ENCODE measurements around the gene TBC1D22A.

The TBC1D22A gene

DNA sequence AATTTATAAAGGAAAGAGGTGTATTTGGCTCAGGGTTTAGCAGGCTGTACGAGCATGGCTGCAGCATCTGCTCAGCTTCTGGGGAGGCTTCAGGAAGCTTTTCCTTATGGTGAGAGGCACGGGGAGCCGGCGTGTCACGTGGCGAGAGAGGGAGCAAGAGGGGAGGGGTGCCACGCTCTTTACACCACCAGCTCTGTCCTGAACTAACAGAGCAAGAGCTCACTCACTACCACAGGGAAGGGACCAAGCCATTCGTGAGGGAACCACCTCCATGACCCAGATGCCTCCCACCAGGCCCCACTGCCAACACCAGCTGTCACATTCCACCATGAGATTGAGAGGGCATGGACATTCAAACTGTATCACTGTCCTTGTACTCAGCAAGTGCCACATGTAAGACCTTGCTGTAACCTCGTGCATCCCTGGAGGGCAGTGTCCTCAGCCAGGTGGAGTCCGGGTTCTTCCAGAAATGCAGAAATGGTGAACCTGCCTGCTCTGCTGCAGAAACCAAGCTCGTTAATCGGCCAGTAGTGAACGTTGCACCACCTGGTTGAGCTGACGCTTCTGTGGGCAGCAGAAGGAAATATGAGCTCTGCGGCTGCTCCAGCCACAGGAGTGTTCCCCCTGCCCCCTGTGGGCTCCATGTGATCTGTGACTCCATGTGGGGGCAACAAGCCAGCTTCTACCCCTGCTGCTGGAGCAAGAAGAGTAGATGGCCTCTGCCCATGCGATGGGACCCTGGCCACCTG lies 368.6 kb downstream of the TBC1D22A start:
- Histone ChIP-seq H3K36me3 (ENCODE audit: control insufficient read depth, insufficient read depth, low read length) (no peaks in the 10 kb centered on the region), H3K27me3 (replicated peaks; ENCODE audit: control insufficient read depth, insufficient read depth, low read length, poor library complexity, severe bottlenecking) (no peaks in the 10 kb centered on the region), H3K4me1 (ENCODE audit: control insufficient read depth, insufficient read depth, low read length, poor library complexity, severe bottlenecking) (no peaks in the 10 kb centered on the region), H3K4me3 (ENCODE audit: insufficient read depth, low read depth, low read length, poor library complexity, severe bottlenecking) (no peak overlapping the region), H3K27ac (ENCODE audit: insufficient read depth, low read length, poor library complexity, severe bottlenecking) (no peak overlapping the region), H3K9me3 (ENCODE audit: control insufficient read depth, low read length) (no peaks in the 10 kb centered on the region)
- no peak for DNase-seq

DNA sequence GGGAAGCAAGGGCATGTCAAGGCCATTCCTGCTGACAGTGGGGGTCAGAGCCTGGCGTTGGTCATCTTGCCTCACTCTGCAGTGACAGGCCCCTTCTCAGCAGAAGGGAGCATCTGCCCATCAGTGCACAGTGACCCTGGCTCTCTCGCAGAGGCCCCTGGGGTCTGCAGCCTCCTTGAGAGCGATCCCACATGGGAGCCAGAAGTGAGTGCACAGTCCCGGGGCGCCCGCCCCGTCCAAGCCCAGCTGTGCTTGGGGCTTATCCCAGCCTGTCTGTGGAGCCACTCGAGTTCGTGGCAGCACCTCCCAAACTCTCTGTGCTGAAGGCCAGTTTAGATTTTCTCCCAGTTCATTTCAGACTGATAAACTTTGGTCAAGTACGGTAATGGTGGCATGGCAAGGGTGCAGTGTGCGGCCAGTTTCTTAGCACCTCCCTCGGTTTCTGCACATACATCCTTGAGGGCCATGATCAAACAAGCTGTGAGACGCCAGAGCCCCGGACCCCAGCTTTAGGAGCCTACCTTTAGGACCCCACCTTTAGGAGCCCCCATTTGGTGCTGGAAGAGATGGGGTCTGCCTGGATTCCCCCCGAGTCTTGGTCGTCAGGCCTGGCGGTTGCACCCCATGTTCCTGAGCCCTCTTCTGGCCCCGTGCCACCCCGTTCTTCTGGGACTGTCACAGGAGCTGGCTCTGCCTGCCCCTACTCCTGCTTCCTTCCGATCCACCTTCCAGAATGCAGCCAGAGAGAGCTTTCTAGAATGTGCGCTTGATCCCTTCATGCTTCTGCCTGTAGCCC lies 369.4 kb downstream of the TBC1D22A start:
- Histone ChIP-seq H3K4me1 (ENCODE audit: control insufficient read depth, insufficient read depth, low read length, poor library complexity, severe bottlenecking) (no peaks in the 10 kb centered on the region), H3K27me3 (replicated peaks; ENCODE audit: control insufficient read depth, insufficient read depth, low read length, poor library complexity, severe bottlenecking) (no peaks in the 10 kb centered on the region), H3K9me3 (ENCODE audit: control insufficient read depth, low read length) (no peaks in the 10 kb centered on the region), H3K27ac (ENCODE audit: insufficient read depth, low read length, poor library complexity, severe bottlenecking) (no peak overlapping the region), H3K4me3 (ENCODE audit: insufficient read depth, low read depth, low read length, poor library complexity, severe bottlenecking) (no peak overlapping the region), H3K36me3 (ENCODE audit: control insufficient read depth, insufficient read depth, low read length) (no peaks in the 10 kb centered on the region)
- no peak for DNase-seq

DNA sequence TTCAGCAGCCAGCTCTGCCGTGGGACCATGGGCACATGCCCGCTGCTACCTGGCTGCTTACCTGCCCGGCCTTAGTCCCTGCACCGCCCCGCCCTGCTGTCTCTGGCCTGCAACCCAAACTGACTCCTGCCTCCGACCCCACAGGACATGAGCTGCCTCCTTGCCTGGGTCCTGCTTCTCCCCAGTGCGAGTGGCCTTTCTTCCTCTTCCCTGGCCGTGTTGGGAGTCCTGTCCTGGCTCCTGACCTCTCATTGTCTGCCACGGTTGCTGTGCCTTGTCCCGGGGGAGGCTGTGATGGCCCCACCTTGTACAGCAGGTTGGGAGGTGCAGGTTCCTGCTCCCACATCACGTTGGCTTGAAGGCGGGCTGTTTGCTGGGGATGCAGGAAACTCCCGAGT lies 370.0 kb downstream of the TBC1D22A start:
- no peaks in the 10 kb centered on the region for H3K36me3 ChIP-seq (ENCODE audit: control insufficient read depth, insufficient read depth, low read length)
- H3K27ac ChIP-seq (ENCODE audit: insufficient read depth, low read length, poor library complexity, severe bottlenecking): no peak overlapping the region
- H3K4me1 ChIP-seq (ENCODE audit: control insufficient read depth, insufficient read depth, low read length, poor library complexity, severe bottlenecking): no peaks in the 10 kb centered on the region
- no peaks in the 10 kb centered on the region for H3K9me3 ChIP-seq (ENCODE audit: control insufficient read depth, low read length)
- DNase-seq: no peak
- no peak overlapping the region for H3K4me3 ChIP-seq (ENCODE audit: insufficient read depth, low read depth, low read length, poor library complexity, severe bottlenecking)
- no peaks in the 10 kb centered on the region for H3K27me3 ChIP-seq (replicated peaks; ENCODE audit: control insufficient read depth, insufficient read depth, low read length, poor library complexity, severe bottlenecking)

DNA sequence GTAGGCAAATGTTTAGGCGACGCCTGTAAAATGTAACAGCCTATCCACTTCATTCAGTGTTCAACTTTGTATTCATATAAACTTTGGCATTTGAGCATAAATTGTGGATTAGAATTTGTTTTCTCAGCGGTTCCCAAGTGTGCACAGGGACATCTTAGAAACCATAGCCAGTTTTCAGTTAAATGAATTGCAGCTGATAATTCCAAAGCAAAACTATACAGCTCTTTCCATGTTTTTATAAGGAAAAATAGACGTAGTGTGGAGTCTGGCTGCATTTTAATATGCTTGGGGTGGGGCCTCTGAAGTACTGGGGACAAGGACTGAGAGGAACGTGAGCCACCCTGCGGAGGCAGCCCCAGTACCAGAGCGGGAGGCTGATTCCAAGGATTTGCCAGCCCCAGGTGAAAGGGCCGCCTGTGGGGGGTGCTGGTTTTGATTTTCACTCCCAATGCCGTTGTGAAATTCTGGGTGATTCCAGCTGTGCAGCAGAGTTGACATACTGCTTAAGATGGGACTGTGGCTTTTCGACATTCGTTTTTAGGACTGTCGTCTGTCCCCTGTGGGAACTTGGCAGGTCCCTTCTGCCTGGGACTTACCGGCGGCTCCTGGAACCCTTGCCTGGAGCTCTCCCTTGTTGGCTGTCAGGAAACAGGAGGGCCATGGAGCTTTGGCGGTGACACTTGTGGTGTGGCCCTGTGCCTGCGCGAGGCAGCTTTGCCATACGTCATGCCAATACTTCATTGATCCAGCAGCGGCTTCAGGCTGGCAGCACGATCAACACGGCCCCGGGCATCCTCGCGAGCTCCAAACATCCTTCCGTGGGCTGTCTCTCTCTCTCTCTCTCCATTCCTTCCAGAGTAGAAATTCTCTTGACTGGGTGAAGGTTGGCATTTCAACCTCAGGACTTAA lies 370.9 kb downstream of the TBC1D22A start:
- Histone ChIP-seq H3K4me3 (ENCODE audit: insufficient read depth, low read depth, low read length, poor library complexity, severe bottlenecking) (no peak overlapping the region), H3K27me3 (replicated peaks; ENCODE audit: control insufficient read depth, insufficient read depth, low read length, poor library complexity, severe bottlenecking) (no peaks in the 10 kb centered on the region)

DNA sequence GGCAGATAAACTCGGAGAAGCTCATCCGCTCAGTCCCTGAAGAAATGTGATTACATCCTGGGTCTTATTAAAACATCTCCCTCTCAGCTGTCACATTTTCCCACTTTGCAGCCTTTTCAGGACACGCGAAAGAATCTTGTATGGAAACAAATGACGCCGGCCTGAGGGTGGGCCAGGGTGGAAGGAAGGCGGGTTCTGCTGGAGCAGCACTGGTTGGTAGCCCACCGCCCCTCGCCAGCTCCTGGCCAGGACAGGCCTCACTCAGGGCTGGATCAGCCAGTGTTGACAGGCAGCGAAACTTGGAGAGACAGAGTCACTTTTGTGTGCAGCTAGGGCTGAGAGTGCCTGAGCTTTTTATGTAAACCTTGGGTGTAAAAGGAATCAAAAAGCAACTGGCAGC lies 371.8 kb downstream of the TBC1D22A start:
- Histone ChIP-seq H3K4me1 (ENCODE audit: control insufficient read depth, insufficient read depth, low read length, poor library complexity, severe bottlenecking) (no peaks in the 10 kb centered on the region), H3K27me3 (replicated peaks; ENCODE audit: control insufficient read depth, insufficient read depth, low read length, poor library complexity, severe bottlenecking) (no peaks in the 10 kb centered on the region), H3K9me3 (ENCODE audit: control insufficient read depth, low read length) (no peaks in the 10 kb centered on the region), H3K27ac (ENCODE audit: insufficient read depth, low read length, poor library complexity, severe bottlenecking) (no peak overlapping the region), H3K4me3 (ENCODE audit: insufficient read depth, low read depth, low read length, poor library complexity, severe bottlenecking) (no peak overlapping the region), H3K36me3 (ENCODE audit: control insufficient read depth, insufficient read depth, low read length) (no peaks in the 10 kb centered on the region)
- no peak for DNase-seq

More for the DNA sequence above, 370.9 kb downstream of the TBC1D22A start:
- Histone ChIP-seq H3K27ac (ENCODE audit: insufficient read depth, low read length, poor library complexity, severe bottlenecking) (no peak overlapping the region), H3K36me3 (ENCODE audit: control insufficient read depth, insufficient read depth, low read length) (no peaks in the 10 kb centered on the region), H3K9me3 (ENCODE audit: control insufficient read depth, low read length) (no peaks in the 10 kb centered on the region), H3K4me1 (ENCODE audit: control insufficient read depth, insufficient read depth, low read length, poor library complexity, severe bottlenecking) (no peaks in the 10 kb centered on the region)
- DNase-seq: no peak

DNA sequence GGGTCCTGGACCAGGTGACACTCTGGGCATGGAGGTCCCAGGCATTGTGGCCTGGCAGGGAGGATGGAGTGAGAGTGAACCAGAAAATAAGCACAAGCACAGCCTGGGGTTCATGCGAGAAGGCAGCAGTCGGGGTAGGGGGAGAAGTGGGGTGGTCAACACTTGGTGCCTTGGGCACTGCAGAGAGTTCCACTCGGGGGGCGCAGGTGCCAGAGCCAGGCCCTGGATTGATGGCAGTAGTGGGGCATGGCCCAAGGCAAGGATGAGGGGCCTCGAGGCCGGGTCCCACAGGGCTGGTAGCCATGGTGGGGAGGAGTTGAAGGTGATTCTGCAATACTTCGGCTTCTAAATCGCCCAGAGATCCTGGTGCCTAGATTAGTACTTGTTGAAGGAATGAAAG lies 372.9 kb downstream of the TBC1D22A start:
- no peaks in the 10 kb centered on the region for H3K36me3 ChIP-seq (ENCODE audit: control insufficient read depth, insufficient read depth, low read length)
- no peaks in the 10 kb centered on the region for H3K4me1 ChIP-seq (ENCODE audit: control insufficient read depth, insufficient read depth, low read length, poor library complexity, severe bottlenecking)
- no peak for DNase-seq
- H3K9me3 ChIP-seq (ENCODE audit: control insufficient read depth, low read length): no peaks in the 10 kb centered on the region
- H3K4me3 ChIP-seq (ENCODE audit: insufficient read depth, low read depth, low read length, poor library complexity, severe bottlenecking): no peak overlapping the region
- no peaks in the 10 kb centered on the region for H3K27me3 ChIP-seq (replicated peaks; ENCODE audit: control insufficient read depth, insufficient read depth, low read length, poor library complexity, severe bottlenecking)
- H3K27ac ChIP-seq (ENCODE audit: insufficient read depth, low read length, poor library complexity, severe bottlenecking): no peak overlapping the region

DNA sequence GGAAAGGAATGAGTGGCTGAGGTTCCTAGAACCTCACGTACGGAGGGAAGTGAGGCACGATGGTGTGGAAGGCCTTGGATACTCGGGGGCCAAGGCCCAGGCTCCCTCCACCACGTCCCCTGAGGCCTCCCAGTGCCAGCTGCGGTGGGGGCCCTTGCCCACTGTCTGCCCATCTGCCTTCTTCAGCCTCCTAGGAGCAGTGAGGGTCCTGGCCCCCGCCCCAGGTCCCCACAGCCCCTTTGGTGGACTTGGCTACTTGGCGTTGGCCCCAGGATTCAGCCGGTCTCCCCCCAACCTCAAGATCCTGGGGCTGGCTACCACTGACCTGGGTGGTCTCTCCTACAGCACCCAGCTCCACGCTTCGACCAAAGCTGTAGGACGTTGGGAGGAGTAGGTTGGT lies 373.6 kb downstream of the TBC1D22A start:
- Histone ChIP-seq H3K4me3 (ENCODE audit: insufficient read depth, low read depth, low read length, poor library complexity, severe bottlenecking) (no peak overlapping the region), H3K27me3 (replicated peaks; ENCODE audit: control insufficient read depth, insufficient read depth, low read length, poor library complexity, severe bottlenecking) (no peaks in the 10 kb centered on the region), H3K36me3 (ENCODE audit: control insufficient read depth, insufficient read depth, low read length) (no peaks in the 10 kb centered on the region), H3K27ac (ENCODE audit: insufficient read depth, low read length, poor library complexity, severe bottlenecking) (no peak overlapping the region), H3K9me3 (ENCODE audit: control insufficient read depth, low read length) (no peaks in the 10 kb centered on the region), H3K4me1 (ENCODE audit: control insufficient read depth, insufficient read depth, low read length, poor library complexity, severe bottlenecking) (no peaks in the 10 kb centered on the region)
- DNase-seq: no peak

DNA sequence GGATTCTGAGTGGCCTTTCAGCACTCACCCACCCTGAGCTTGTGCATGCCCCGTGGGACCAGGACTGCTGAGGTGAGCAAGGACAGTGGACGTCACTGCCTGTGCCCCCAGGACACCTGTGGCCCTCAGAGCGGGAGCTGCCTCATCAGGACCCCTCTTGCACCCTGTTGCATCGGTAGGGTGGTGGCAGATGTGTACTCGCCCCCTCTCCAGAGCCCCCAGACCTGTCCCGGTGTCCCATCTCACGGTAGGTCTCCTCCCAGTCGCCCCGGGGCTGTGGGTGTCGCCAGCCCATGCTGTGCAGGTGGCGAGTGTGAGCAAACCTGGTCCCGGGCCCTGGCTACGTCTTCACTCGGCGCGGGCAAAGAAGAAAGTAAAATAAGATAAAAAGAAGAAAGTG lies 374.2 kb downstream of the TBC1D22A start:
- Histone ChIP-seq H3K4me3 (ENCODE audit: insufficient read depth, low read depth, low read length, poor library complexity, severe bottlenecking) (no peak overlapping the region), H3K9me3 (ENCODE audit: control insufficient read depth, low read length) (no peaks in the 10 kb centered on the region), H3K36me3 (ENCODE audit: control insufficient read depth, insufficient read depth, low read length) (no peaks in the 10 kb centered on the region), H3K27me3 (replicated peaks; ENCODE audit: control insufficient read depth, insufficient read depth, low read length, poor library complexity, severe bottlenecking) (no peaks in the 10 kb centered on the region), H3K27ac (ENCODE audit: insufficient read depth, low read length, poor library complexity, severe bottlenecking) (no peak overlapping the region), H3K4me1 (ENCODE audit: control insufficient read depth, insufficient read depth, low read length, poor library complexity, severe bottlenecking) (no peaks in the 10 kb centered on the region)
- DNase-seq: no peak

DNA sequence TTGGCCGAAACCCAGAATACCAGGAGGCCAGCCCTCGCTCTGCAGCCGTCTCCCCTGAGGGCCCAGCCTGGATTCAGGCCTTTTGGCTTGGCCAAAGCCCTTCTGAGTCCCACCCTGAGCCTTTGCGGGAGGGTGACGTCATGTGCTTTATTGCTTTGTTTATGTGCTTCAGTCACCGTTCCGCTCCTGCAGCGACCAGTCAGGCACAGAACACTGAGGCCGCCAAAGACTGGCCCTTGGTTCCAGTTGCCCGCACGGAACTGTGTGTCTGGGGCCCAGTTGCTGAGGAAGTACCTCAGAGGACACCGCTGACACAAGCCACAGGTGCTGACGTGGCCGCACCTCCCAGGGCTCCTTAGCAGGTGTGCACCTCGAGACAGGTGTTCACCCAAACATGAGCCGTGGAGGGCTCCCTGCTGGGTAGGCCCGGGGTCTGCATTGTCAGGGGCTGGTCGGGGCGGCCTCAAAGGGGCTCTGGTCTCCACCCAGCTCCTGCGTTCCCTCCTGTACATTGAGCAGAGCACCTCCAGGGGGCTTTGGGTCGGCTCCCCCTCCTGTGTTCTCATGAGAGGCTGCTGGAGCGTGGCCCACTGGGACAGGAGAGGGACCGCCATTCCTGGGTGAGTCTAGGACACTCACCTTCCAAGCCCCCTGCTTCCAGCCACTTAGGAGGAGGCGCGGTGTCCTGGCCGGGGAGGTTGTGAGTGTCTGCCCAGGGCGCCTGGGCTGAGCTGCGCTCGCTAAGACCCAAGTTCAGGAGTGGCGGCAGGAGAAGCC lies 376.8 kb downstream of the TBC1D22A start:
- Histone ChIP-seq H3K27ac (ENCODE audit: insufficient read depth, low read length, poor library complexity, severe bottlenecking) (no peak overlapping the region), H3K4me3 (ENCODE audit: insufficient read depth, low read depth, low read length, poor library complexity, severe bottlenecking) (no peak overlapping the region), H3K4me1 (ENCODE audit: control insufficient read depth, insufficient read depth, low read length, poor library complexity, severe bottlenecking) (no peaks in the 10 kb centered on the region), H3K36me3 (ENCODE audit: control insufficient read depth, insufficient read depth, low read length) (no peaks in the 10 kb centered on the region), H3K9me3 (ENCODE audit: control insufficient read depth, low read length) (no peaks in the 10 kb centered on the region), H3K27me3 (replicated peaks; ENCODE audit: control insufficient read depth, insufficient read depth, low read length, poor library complexity, severe bottlenecking) (no peaks in the 10 kb centered on the region)
- DNase-seq: no peak

Measured in effector memory CD4-positive, alpha-beta T cell (primary cell).